ENCODE measurements around the gene ARHGAP25. TPM values are rescaled to one million over a fixed set of nuclear protein-coding genes. Genes with fewer than 3 reads are reported as not detected.
A peak's percentile ranks its signal among the peaks of the same experiment; 100 is the strongest.

Gene ARHGAP25
- total and polyA plus RNA-seq, 2 donors (not counting 3 experiments of a cell fraction or from before 2014, with no cell fraction given) = 0.50 to 2.0 TPM

GRCh38 chr2:68850524-68850923, 115.9 kb downstream of the ARHGAP25 start:
- peak; percentile 31 for DNase-seq (ENCODE audit: low read depth, low spot score)
- peak overlapping the region; percentile 88 for H3K27ac ChIP-seq (ENCODE audit: insufficient read depth, low read depth, low read length)
- BruUV-seq (replicated peaks) = no TSS peak
- H3K4me2 ChIP-seq (ENCODE audit: insufficient read depth, low read length) = peak overlapping the region; percentile 47
- H2AFZ ChIP-seq (ENCODE audit: low read depth, low read length) = peak overlapping the region; percentile 52
- no peaks in the 10 kb centered on the region for H3K9me1 ChIP-seq (replicated peaks; ENCODE audit: control insufficient read depth, extremely low read depth, insufficient read depth, low read length)
- TF ChIP-seq GATA2 (IDR thresholded peaks at IDR 0.05; ENCODE audit: insufficient read depth, insufficient read length, low read depth, low read length) (no peak), POLR2AphosphoS5 (IDR thresholded peaks at IDR 0.05; ENCODE audit: insufficient read depth, low read depth, low read length) (peak; percentile 29)
- H3K79me2 ChIP-seq (ENCODE audit: control insufficient read depth, insufficient read depth, low read length) = no peaks in the 10 kb centered on the region
- peak; percentile 54 for FAIRE-seq
- CTCF ChIA-PET = interaction anchor here (0.7 to 1.8 kb wide), 4 partner anchors 9 to 57 kb away, joined by 3 to 9 read pairs (median 4); no protein-coding TSS in a partner anchor
- H3K9ac ChIP-seq (replicated peaks; ENCODE audit: extremely low read depth, insufficient read depth, low read length) = peak overlapping the region; percentile 45
- POLR2A ChIA-PET = no interaction called here
- H3K9me3 ChIP-seq (replicated peaks; ENCODE audit: control insufficient read depth, insufficient read depth, low read length) = no peaks in the 10 kb centered on the region
- H3K36me3 ChIP-seq (ENCODE audit: control insufficient read depth in 2 of 2, extremely low read depth in 1 of 2, insufficient read depth in 2 of 2, low read length in 2 of 2) = no peaks in the 10 kb centered on the region
- no peak overlapping the region for H3K4me3 ChIP-seq (replicated peaks in 1 of 3; ENCODE audit: insufficient read depth in 1 of 3, low read depth in 1 of 3, low read length in 3 of 3)
- no peaks in the 10 kb centered on the region for H4K20me1 ChIP-seq (replicated peaks; ENCODE audit: control insufficient read depth, extremely low read depth, insufficient read depth, low read length)
- intact Hi-C loops (cut with micrococcal nuclease) (loop anchor here (2.0 kb wide), 1 partner anchor 28 kb away; no protein-coding TSS in a partner anchor), dilution Hi-C loops (cut with MboI; ENCODE audit: extremely low pct_ligation_motif_present, low sequenced_read_pairs) (no loop called here)
- no peaks in the 10 kb centered on the region for H3K27me3 ChIP-seq (ENCODE audit: control insufficient read depth in 2 of 2, insufficient read depth in 2 of 2, low read length in 2 of 2)
- peaks cover 24% of the 10 kb centered on the region for H3K4me1 ChIP-seq (ENCODE audit: control insufficient read depth, extremely low read depth, insufficient read depth, low read length)

GRCh38 chr2:68853035-68853434, 118.4 kb downstream of the ARHGAP25 start:
- no peak for FAIRE-seq
- no peaks in the 10 kb centered on the region for H3K36me3 ChIP-seq (ENCODE audit: control insufficient read depth in 2 of 2, extremely low read depth in 1 of 2, insufficient read depth in 2 of 2, low read length in 2 of 2)
- H3K4me3 ChIP-seq (replicated peaks in 1 of 3; ENCODE audit: insufficient read depth in 1 of 3, low read depth in 1 of 3, low read length in 3 of 3) = no peak overlapping the region

More at GRCh38 chr2:68853035-68853434, 118.4 kb downstream of the ARHGAP25 start:
- Histone ChIP-seq H3K4me1 (ENCODE audit: control insufficient read depth, extremely low read depth, insufficient read depth, low read length) (peaks cover 24% of the 10 kb centered on the region), H3K9ac (replicated peaks; ENCODE audit: extremely low read depth, insufficient read depth, low read length) (no peak overlapping the region), H2AFZ (ENCODE audit: low read depth, low read length) (no peak overlapping the region), H4K20me1 (replicated peaks; ENCODE audit: control insufficient read depth, extremely low read depth, insufficient read depth, low read length) (no peaks in the 10 kb centered on the region), H3K9me1 (replicated peaks; ENCODE audit: control insufficient read depth, extremely low read depth, insufficient read depth, low read length) (no peaks in the 10 kb centered on the region), H3K27ac (ENCODE audit: insufficient read depth, low read depth, low read length) (no peak overlapping the region), H3K79me2 (ENCODE audit: control insufficient read depth, insufficient read depth, low read length) (no peaks in the 10 kb centered on the region), H3K27me3 (ENCODE audit: control insufficient read depth in 2 of 2, insufficient read depth in 2 of 2, low read length in 2 of 2) (peaks cover 0 to 7% of the 10 kb centered on the region in 2 experiments), H3K9me3 (replicated peaks; ENCODE audit: control insufficient read depth, insufficient read depth, low read length) (no peaks in the 10 kb centered on the region), H3K4me2 (ENCODE audit: insufficient read depth, low read length) (no peak overlapping the region)
- TF ChIP-seq FOS (IDR thresholded peaks at IDR 0.05; ENCODE audit: borderline replicate concordance, insufficient read depth, low read length) (no peak), POLR2AphosphoS5 (IDR thresholded peaks at IDR 0.05; ENCODE audit: insufficient read depth, low read depth, low read length) (no peak), MYC (IDR thresholded peaks at IDR 0.05; ENCODE audit: low read depth, low read length) (no peak), GATA2 (IDR thresholded peaks at IDR 0.05; ENCODE audit: insufficient read depth, insufficient read length, low read depth, low read length) (no peak), CTCF (IDR thresholded peaks at IDR 0.05; ENCODE audit: extremely low read depth in 1 of 2, insufficient read depth in 1 of 2, low read depth in 1 of 2, low read length in 2 of 2) (no peak), EZH2 (IDR thresholded peaks at IDR 0.05; ENCODE audit: borderline replicate concordance, low read depth, low read length, severe bottlenecking) (no peak), POLR2A (IDR thresholded peaks at IDR 0.05; ENCODE audit: low read depth, low read length) (no peak), MAX (IDR thresholded peaks at IDR 0.05; ENCODE audit: insufficient read depth, insufficient read length) (no peak)
- dilution Hi-C loops (cut with MboI; ENCODE audit: extremely low pct_ligation_motif_present, low sequenced_read_pairs) (no loop called here), intact Hi-C loops (cut with micrococcal nuclease) (no loop called here)
- DNase-seq (ENCODE audit: low read depth, low spot score) = no peak
- no TSS peak for BruUV-seq (replicated peaks)
- ChIA-PET CTCF (no interaction called here), POLR2A (no interaction called here)

Data from endothelial cell of umbilical vein (primary cell).